Mesenchymal stem cell (in vitro differentiated cells and primary cell): ENCODE results near the gene ALPL.
A peak's percentile ranks its signal among the peaks of the same experiment; 100 is the strongest.

Experiments used
- DNase-seq: peaks from one replicate; pipeline ENCODE4 v3.0.0-alpha.2; 2013
- H2AFZ ChIP-seq: one replicate; pipeline ENCODE4 v1.6.1; 2013; ENCODE audit warnings: low read depth, mild to moderate bottlenecking, control low read depth, inconsistent platforms, low read length, moderate library complexity
- H2AK5ac ChIP-seq: 2 replicates; pipeline ENCODE4 v1.6.1; 2013; ENCODE audit warnings: low read length, moderate library complexity, mild to moderate bottlenecking, inconsistent platforms; ENCODE audit not compliant: severe bottlenecking
- H2BK120ac ChIP-seq: one replicate; pipeline ENCODE4 v1.6.1; 2013; ENCODE audit warnings: low read depth, mild to moderate bottlenecking, inconsistent platforms, low read length, moderate library complexity
- H2BK12ac ChIP-seq, 2 experiments: one replicate each; pipeline ENCODE4 v1.6.1; 2013; ENCODE audit warnings: inconsistent platforms in 2 of 2, low read length in 2 of 2, mild to moderate bottlenecking in 2 of 2, moderate library complexity in 2 of 2, control low read depth in 1 of 2
- H2BK15ac ChIP-seq: one replicate; pipeline ENCODE4 v1.6.1; 2013; ENCODE audit warnings: mild to moderate bottlenecking, low read depth, inconsistent platforms; ENCODE audit not compliant: poor library complexity, severe bottlenecking
- H2BK5ac ChIP-seq: 2 replicates; pipeline ENCODE4 v1.6.1; 2013; ENCODE audit warnings: low read depth, mild to moderate bottlenecking, low read length, control low read depth, inconsistent platforms; ENCODE audit not compliant: poor library complexity, severe bottlenecking
- H3K14ac ChIP-seq, 2 experiments: one replicate each; pipeline ENCODE4 v1.6.1; 2013; ENCODE audit warnings: inconsistent platforms in 2 of 2, low read length in 2 of 2, control low read depth in 1 of 2, mild to moderate bottlenecking in 1 of 2, moderate library complexity in 1 of 2
- H3K18ac ChIP-seq, 2 experiments: one replicate each; pipeline ENCODE4 v1.6.1; 2013; ENCODE audit warnings: inconsistent platforms in 2 of 2, low read length in 2 of 2, control low read depth in 1 of 2, low read depth in 1 of 2, mild to moderate bottlenecking in 1 of 2
- H3K23ac ChIP-seq, 2 experiments: one replicate each; pipeline ENCODE4 v1.6.1; 2013; ENCODE audit warnings: inconsistent platforms in 2 of 2, low read length in 2 of 2, mild to moderate bottlenecking in 2 of 2, moderate library complexity in 2 of 2, control low read depth in 1 of 2
- H3K27ac ChIP-seq: 2 replicates; pipeline ENCODE4 v1.5.1; 2013; ENCODE audit warnings: mild to moderate bottlenecking, moderate library complexity, low read length, control low read depth, inconsistent platforms; ENCODE audit not compliant: poor library complexity, severe bottlenecking
- H3K27me3 ChIP-seq, 2 experiments: 2 replicates each; pipeline versions ENCODE4 v1.6.1 to v1.7.0; 2013; ENCODE audit warnings: low read length in 2 of 2, mild to moderate bottlenecking in 2 of 2, moderate library complexity in 2 of 2, control low read depth in 1 of 2, inconsistent platforms in 1 of 2; ENCODE audit not compliant: control insufficient read depth in 1 of 2, insufficient read depth in 1 of 2
- H3K36me3 ChIP-seq, 2 experiments: 2 replicates each; pipeline versions ENCODE4 v1.6.1 to v1.7.0; 2013; ENCODE audit warnings: low read length in 2 of 2, control low read depth in 1 of 2, inconsistent platforms in 1 of 2, low read depth in 1 of 2, mild to moderate bottlenecking in 1 of 2; ENCODE audit not compliant: insufficient read depth in 2 of 2, control insufficient read depth in 1 of 2
- H3K4ac ChIP-seq, 2 experiments: one replicate each; pipeline ENCODE4 v1.6.1; 2013; ENCODE audit warnings: inconsistent platforms in 2 of 2, low read length in 2 of 2, mild to moderate bottlenecking in 2 of 2, moderate library complexity in 2 of 2, control low read depth in 1 of 2, low read depth in 1 of 2
- H3K4me1 ChIP-seq: 2 replicates; pipeline ENCODE4 v1.6.1; 2013; ENCODE audit warnings: low read depth, low read length, control low read depth; ENCODE audit not compliant: control insufficient read depth, insufficient read depth
- H3K4me2 ChIP-seq: 2 replicates; pipeline ENCODE4 v1.6.1; 2013; ENCODE audit warnings: low read length, mild to moderate bottlenecking, inconsistent platforms; ENCODE audit not compliant: poor library complexity, severe bottlenecking
- H3K4me3 ChIP-seq, 2 experiments: 2 replicates each; pipeline versions ENCODE4 v1.5.1 to v1.7.0; 2013; ENCODE audit warnings: low read length in 2 of 2, mild to moderate bottlenecking in 2 of 2, control low read depth in 1 of 2, low read depth in 1 of 2; ENCODE audit not compliant: insufficient read depth in 1 of 2
- H3K79me1 ChIP-seq: replicated peaks from 2 replicates; pipeline ENCODE4 v1.6.1; 2013; ENCODE audit warnings: mild to moderate bottlenecking, control low read depth, low read length, inconsistent platforms; ENCODE audit not compliant: poor library complexity, severe bottlenecking
- H3K9ac ChIP-seq: 2 replicates; pipeline ENCODE4 v1.7.0; 2013; ENCODE audit warnings: mild to moderate bottlenecking, low read length, moderate library complexity
- H3K9me3 ChIP-seq: 2 replicates; pipeline ENCODE4 v1.7.0; 2013; ENCODE audit warnings: mild to moderate bottlenecking, low read length; ENCODE audit not compliant: control insufficient read depth
- H4K8ac ChIP-seq: one replicate; pipeline ENCODE4 v1.6.1; 2013; ENCODE audit warnings: inconsistent platforms, mild to moderate bottlenecking, low read length, moderate library complexity
- H4K91ac ChIP-seq: one replicate; pipeline ENCODE4 v1.6.1; 2013; ENCODE audit warnings: mild to moderate bottlenecking, low read length, inconsistent platforms
- WGBS: methylation state at CpG from one replicate; pipeline ENCODE4 v1.1.7; 2013; ENCODE audit warnings: mixed read lengths; 5-methylcytosine and 5-hydroxymethylcytosine counted together

The ALPL gene

GRCh38 chr1:21587602-21587953, 78.4 kb downstream of the ALPL start:
- Histone ChIP-seq H3K4me2 (no peak overlapping the region), H3K36me3 (no peaks in the 10 kb centered on the region), H3K23ac (no peak overlapping the region), H3K9ac (no peak overlapping the region), H3K18ac (no peak overlapping the region), H2AFZ (no peak overlapping the region), H3K4me1 (peaks cover 36% of the 10 kb centered on the region), H2BK15ac (peak overlapping the region; percentile 87), H2BK5ac (no peak overlapping the region), H3K79me1 (no peaks in the 10 kb centered on the region), H2BK120ac (no peak overlapping the region), H3K9me3 (no peaks in the 10 kb centered on the region), H3K4me3 (no peak overlapping the region), H4K8ac (no peak overlapping the region), H3K4ac (peak overlapping the region in 1 of 2 experiments; percentile 6), H3K27me3 (peaks cover 12 to 68% of the 10 kb centered on the region in 2 experiments), H3K14ac (no peak overlapping the region), H2AK5ac (peak overlapping the region; percentile 17), H4K91ac (peak overlapping the region; percentile 10), H3K27ac (no peak overlapping the region), H2BK12ac (no peak overlapping the region)
- WGBS = 76% methylated on average over 5 of the region's 5 CpGs
- DNase-seq = no peak

- H4K91ac ChIP-seq = no peak overlapping the region
- no peak overlapping the region for H3K4me3 ChIP-seq
- no peak for DNase-seq
- no peak overlapping the region for H3K4ac ChIP-seq
- peak overlapping the region; percentile 51 for H2BK5ac ChIP-seq
- no peak overlapping the region for H3K23ac ChIP-seq
- H2BK120ac ChIP-seq = no peak overlapping the region
- H3K9ac ChIP-seq = no peak overlapping the region
- no peak overlapping the region for H2AK5ac ChIP-seq
- no peak overlapping the region for H3K4me2 ChIP-seq
- no peak overlapping the region for H2AFZ ChIP-seq
- no peaks in the 10 kb centered on the region for H3K36me3 ChIP-seq
- no peak overlapping the region for H3K18ac ChIP-seq
- no peak overlapping the region for H4K8ac ChIP-seq
- no peak overlapping the region for H3K27ac ChIP-seq
- no peak overlapping the region for H2BK15ac ChIP-seq
- H3K9me3 ChIP-seq = no peaks in the 10 kb centered on the region
- H3K14ac ChIP-seq = no peak overlapping the region
- WGBS = 83% methylated on average over 2 of the region's 5 CpGs
- H3K4me1 ChIP-seq = peaks cover 36% of the 10 kb centered on the region
- H3K79me1 ChIP-seq = no peaks in the 10 kb centered on the region
- no peak overlapping the region for H2BK12ac ChIP-seq
- peaks cover 16 to 73% of the 10 kb centered on the region in 2 experiments for H3K27me3 ChIP-seq
Observed at GRCh38 chr1:21589618-21590017, 80.4 kb downstream of the ALPL start.

- no peak overlapping the region for H3K4me2 ChIP-seq
- peaks cover 16 to 69% of the 10 kb centered on the region in 2 experiments for H3K27me3 ChIP-seq
- H2BK120ac ChIP-seq = no peak overlapping the region
- H3K4me3 ChIP-seq = no peak overlapping the region
- H2AK5ac ChIP-seq = no peak overlapping the region
- H3K9ac ChIP-seq = no peak overlapping the region
- H2BK12ac ChIP-seq = peak overlapping the region in 1 of 2 experiments; percentile 21
- H3K18ac ChIP-seq = no peak overlapping the region
- H2BK5ac ChIP-seq = peak overlapping the region; percentile 51
- H2BK15ac ChIP-seq = peak overlapping the region; percentile 60
- H3K23ac ChIP-seq = no peak overlapping the region
- no peaks in the 10 kb centered on the region for H3K79me1 ChIP-seq
- no peak overlapping the region for H3K27ac ChIP-seq
- H3K4ac ChIP-seq = peak overlapping the region in 1 of 2 experiments; percentile 18
- H3K4me1 ChIP-seq = peaks cover 33% of the 10 kb centered on the region
- H4K91ac ChIP-seq = no peak overlapping the region
- no peak overlapping the region for H3K14ac ChIP-seq
- no peaks in the 10 kb centered on the region for H3K36me3 ChIP-seq
- H3K9me3 ChIP-seq = no peaks in the 10 kb centered on the region
- peak; percentile 28 for DNase-seq
- H4K8ac ChIP-seq = no peak overlapping the region
- 56% methylated on average over 18 of the region's 23 CpGs for WGBS
- no peak overlapping the region for H2AFZ ChIP-seq
Observed at GRCh38 chr1:21590126-21590880, 81.1 kb downstream of the ALPL start.

- no peak overlapping the region for H3K18ac ChIP-seq
- H3K4me3 ChIP-seq = no peak overlapping the region
- no peak overlapping the region for H2BK5ac ChIP-seq
- no peak overlapping the region for H2AK5ac ChIP-seq
- no peak overlapping the region for H3K4me2 ChIP-seq
- no peak overlapping the region for H4K8ac ChIP-seq
- H3K27me3 ChIP-seq = peaks cover 16 to 63% of the 10 kb centered on the region in 2 experiments
- no peak overlapping the region for H3K9ac ChIP-seq
- no peak overlapping the region for H2BK12ac ChIP-seq
- no peak overlapping the region for H2AFZ ChIP-seq
- H2BK15ac ChIP-seq = no peak overlapping the region
- no peaks in the 10 kb centered on the region for H3K9me3 ChIP-seq
- no peak for DNase-seq
- no peak overlapping the region for H3K23ac ChIP-seq
- no peaks in the 10 kb centered on the region for H3K79me1 ChIP-seq
- no peak overlapping the region for H4K91ac ChIP-seq
- no peak overlapping the region for H3K27ac ChIP-seq
- 88% methylated on average over 11 of the region's 13 CpGs for WGBS
- H3K4ac ChIP-seq = no peak overlapping the region
- no peaks in the 10 kb centered on the region for H3K36me3 ChIP-seq
- H2BK120ac ChIP-seq = no peak overlapping the region
- peaks cover 29% of the 10 kb centered on the region for H3K4me1 ChIP-seq
- no peak overlapping the region for H3K14ac ChIP-seq
Observed at GRCh38 chr1:21590934-21591333, 81.7 kb downstream of the ALPL start.
